Epithelial cell of esophagus (primary cell): Measurements from ENCODE around the gene RPUSD2.

Source experiments
- DNase-seq: peaks from one replicate; pipeline ENCODE4 v3.0.0; 2010; ENCODE audit warnings: low read depth
- H3K4me3 ChIP-seq: 2 replicates; pipeline ENCODE4 v1.5.1; 2011; ENCODE audit warnings: mild to moderate bottlenecking, low read length, control low read depth
- CTCF ChIP-seq: IDR thresholded peaks from 2 replicates; pipeline ENCODE4 v1.5.1; 2011; ENCODE audit warnings: low read depth, mild to moderate bottlenecking, low read length, control low read depth, inconsistent platforms; ENCODE audit not compliant: insufficient read depth; ENCODE audit errors: missing control alignments

The RPUSD2 gene

GRCh38 chr15:40550341-40551037, 18.6 kb upstream of the RPUSD2 start:
- no peak overlapping the region for H3K4me3 ChIP-seq
- TF ChIP-seq CTCF: no peak
- no peak for DNase-seq

GRCh38 chr15:40554161-40554525, 15.0 kb upstream of the RPUSD2 start:
- TF ChIP-seq CTCF: no peak
- no peak overlapping the region for H3K4me3 ChIP-seq
- no peak for DNase-seq

GRCh38 chr15:40555876-40556275, 13.2 kb upstream of the RPUSD2 start:
- no peak for TF ChIP-seq CTCF
- no peak for DNase-seq
- no peak overlapping the region for H3K4me3 ChIP-seq

- DNase-seq: no peak
- no peak for TF ChIP-seq CTCF
- no peak overlapping the region for H3K4me3 ChIP-seq
These were observed 10.0 kb upstream of the RPUSD2 start for GRCh38 chr15:40558952-40559742.

GRCh38 chr15:40562691-40563090, 6.4 kb upstream of the RPUSD2 start:
- DNase-seq: no peak
- no peak for TF ChIP-seq CTCF
- no peak overlapping the region for H3K4me3 ChIP-seq

GRCh38 chr15:40563426-40563825, 5.7 kb upstream of the RPUSD2 start:
- no peak for TF ChIP-seq CTCF
- no peak for DNase-seq
- H3K4me3 ChIP-seq: no peak overlapping the region
